Activated T-helper 1 cell treated with anti-CD3 and anti-CD28 coated beads, Interleukin-12 subunit alpha, Interleukin-12 subunit beta, Interleukin-2, Interleukin-4 antibody, amounts not matched to agents 30 ng/mL and 10 ng/mL and 1 ng/mL, durations not matched to agents 14 hours and 24 hours and 36 hours (primary cell): ENCODE measurements around the gene SMARCC2. TPM values are rescaled to one million over a fixed set of nuclear protein-coding genes. Genes with fewer than 3 reads are reported as not detected.

Experiments used
- DNase-seq: peaks from one replicate; pipeline ENCODE4 v3.0.0; 2021; ENCODE audit warnings: low spot score
- H3K27ac Mint-ChIP-seq: one replicate; pipeline ENCODE4 v1.8.0; 2021; ENCODE audit warnings: mild to moderate bottlenecking, mixed read lengths
- H3K27me3 Mint-ChIP-seq: one replicate; pipeline ENCODE4 v1.8.0; 2022; ENCODE audit warnings: mild to moderate bottlenecking, moderate library complexity, mixed read lengths; ENCODE audit not compliant: insufficient read depth
- H3K36me3 Mint-ChIP-seq: one replicate; pipeline ENCODE4 v1.8.0; 2021; ENCODE audit warnings: low read depth, mixed read lengths
- H3K4me1 Mint-ChIP-seq: one replicate; pipeline ENCODE4 v1.8.0; 2021; ENCODE audit warnings: low read depth, mixed read lengths
- H3K4me3 Mint-ChIP-seq: one replicate; pipeline ENCODE4 v1.8.0; 2021; ENCODE audit warnings: mild to moderate bottlenecking, moderate library complexity, mixed read lengths
- H3K9me3 Mint-ChIP-seq: one replicate; pipeline ENCODE4 v1.8.0; 2021; ENCODE audit warnings: mixed read lengths
- intact Hi-C: fragments of 100-400 bp; cut with micrococcal nuclease; formaldehyde crosslinking; loops from one replicate; pipeline ENCODE4 v1.15.1; 2024
- total RNA-seq: library from RNA; stranded (reverse); gene quantifications from 2 replicates; pipeline ENCODE4 v1.2.3, GENCODE V29; 2022

Gene SMARCC2
- total RNA-seq, 1 donor from 2014 or later: 132 TPM

- Mint-ChIP-seq H3K27ac (peak overlapping the region; percentile 97), H3K9me3 (no peaks in the 10 kb centered on the region), H3K4me1 (peaks cover 51% of the 10 kb centered on the region), H3K27me3 (no peaks in the 10 kb centered on the region), H3K36me3 (peaks cover 16% of the 10 kb centered on the region), H3K4me3 (peak overlapping the region; percentile 99)
- intact Hi-C loops: loop anchor here (1.0 to 5.0 kb wide), 10 partner anchors 44 to 484 kb away; partner anchors contain the start of genes COQ10A, DGKA, MYL6B and ORMDL2
- DNase-seq: no peak
Measured at GRCh38 chr12:56222531-56222895, 33.2 kb upstream of the SMARCC2 start.

GRCh38 chr12:56221757-56222530 is 32.7 kb upstream of the SMARCC2 start, which contains the start of gene RNF41:
RNF41 (minus strand) TSS chr12:56221922; CDS start chr12:56214047, 7,875 bp downstream.
- H3K4me3 Mint-ChIP-seq: peak within 1 kb of the TSS; percentile 99
- intact Hi-C loops: loop anchor here (1.0 to 5.0 kb wide), 15 partner anchors 45 to 483 kb away; partner anchors contain the start of genes COQ10A, CS, DGKA and IL23A
- no peaks in the 10 kb centered on the region for H3K27me3 Mint-ChIP-seq
- H3K4me1 Mint-ChIP-seq: peaks cover 51% of the 10 kb centered on the region
- peaks cover 12% of the 10 kb centered on the region for H3K36me3 Mint-ChIP-seq
- H3K9me3 Mint-ChIP-seq: no peaks in the 10 kb centered on the region
- peak within 1 kb of the TSS; percentile 97 for H3K27ac Mint-ChIP-seq
- DNase-seq: peak; percentile 91

DNA sequence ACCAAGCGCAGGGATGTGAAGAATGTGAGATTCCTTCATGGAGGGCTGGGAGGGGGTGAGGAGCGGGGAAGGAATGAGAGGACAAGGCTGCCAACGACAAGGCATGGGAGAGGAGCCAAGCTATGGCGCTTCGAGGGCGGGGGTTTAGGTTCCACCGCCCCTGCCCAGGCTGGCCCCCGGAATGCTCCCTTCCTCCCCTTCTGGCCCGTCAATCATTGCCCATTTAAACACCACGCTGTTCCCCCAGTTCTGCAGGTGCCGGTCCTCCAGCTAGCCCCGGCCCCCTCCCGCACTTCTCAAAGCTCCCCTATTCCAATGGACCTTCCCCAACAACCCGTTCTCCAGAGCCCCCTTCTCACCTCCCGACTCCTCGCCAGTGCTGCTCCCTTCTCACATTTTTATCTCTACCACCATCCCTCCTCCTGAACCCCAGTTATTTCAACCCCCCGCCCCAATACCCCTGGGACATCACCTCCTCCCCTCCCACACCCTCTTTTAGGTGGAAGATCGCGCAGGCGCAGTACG is 32.0 kb upstream of the SMARCC2 start:
- DNase-seq: no peak
- Mint-ChIP-seq H3K9me3 (no peaks in the 10 kb centered on the region), H3K36me3 (peaks cover 15% of the 10 kb centered on the region), H3K27ac (peak overlapping the region; percentile 97), H3K4me3 (peak overlapping the region; percentile 99), H3K4me1 (peaks cover 56% of the 10 kb centered on the region), H3K27me3 (no peaks in the 10 kb centered on the region)
- intact Hi-C loops: loop anchor here (1.0 to 5.0 kb wide), 9 partner anchors 79 to 463 kb away; partner anchors contain the start of genes CS, DGKA, IL23A and ORMDL2

GRCh38 chr12:56220611-56221231 is 31.4 kb upstream of the SMARCC2 start:
- DNase-seq: no peak
- Mint-ChIP-seq H3K27ac (peak overlapping the region; percentile 97), H3K4me1 (peaks cover 51% of the 10 kb centered on the region), H3K27me3 (no peaks in the 10 kb centered on the region), H3K36me3 (peaks cover 12% of the 10 kb centered on the region), H3K9me3 (no peaks in the 10 kb centered on the region), H3K4me3 (peak overlapping the region; percentile 99)
- intact Hi-C loops: loop anchor here (1.0 to 5.0 kb wide), 9 partner anchors 80 to 464 kb away; partner anchors contain the start of genes CS, DGKA, IL23A and ORMDL2

- peak overlapping the region; percentile 54 for H3K4me3 Mint-ChIP-seq
- peaks cover 47% of the 10 kb centered on the region for H3K4me1 Mint-ChIP-seq
- no peak for DNase-seq
Measured at GRCh38 chr12:56219840-56220239, 30.6 kb upstream of the SMARCC2 start.

GRCh38 chr12:56216461-56216860 is 27.2 kb upstream of the SMARCC2 start:
- intact Hi-C loops: no loop called here
- no peak overlapping the region for H3K4me3 Mint-ChIP-seq
- DNase-seq: no peak
- H3K27me3 Mint-ChIP-seq: no peaks in the 10 kb centered on the region
- peak overlapping the region; percentile 22 for H3K27ac Mint-ChIP-seq
- H3K9me3 Mint-ChIP-seq: no peaks in the 10 kb centered on the region
- H3K4me1 Mint-ChIP-seq: peaks cover 24% of the 10 kb centered on the region
- H3K36me3 Mint-ChIP-seq: peaks cover 22% of the 10 kb centered on the region

More at GRCh38 chr12:56219840-56220239, 30.6 kb upstream of the SMARCC2 start:
- Mint-ChIP-seq H3K27ac (no peak overlapping the region), H3K27me3 (no peaks in the 10 kb centered on the region), H3K9me3 (no peaks in the 10 kb centered on the region), H3K36me3 (peaks cover 11% of the 10 kb centered on the region)
- intact Hi-C loops: loop anchor here (5.0 kb wide), 4 partner anchors 178 to 403 kb away; partner anchors contain the start of genes DGKA, ORMDL2, RAB5B and RPS26

DNA sequence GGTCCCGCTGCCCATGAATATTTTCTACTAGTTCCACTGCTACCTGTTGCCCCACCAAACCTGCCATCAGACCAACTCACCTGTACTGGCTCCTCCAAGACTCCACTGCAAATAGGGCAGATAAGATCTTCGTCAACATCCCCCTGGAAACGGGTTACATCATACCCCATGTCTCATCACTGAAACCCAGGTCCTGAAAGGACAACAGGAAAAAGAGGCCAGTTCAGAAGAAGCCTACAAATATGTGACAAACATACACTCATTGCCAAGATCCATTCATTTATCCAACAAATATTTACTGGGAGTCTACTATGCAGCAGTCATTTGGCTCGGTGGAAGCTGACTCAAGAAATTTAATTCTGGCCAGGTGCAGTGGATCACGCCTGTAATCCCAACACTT is 24.6 kb upstream of the SMARCC2 start:
- H3K27ac Mint-ChIP-seq: no peak overlapping the region
- intact Hi-C loops: no loop called here
- DNase-seq: no peak
- peaks cover 12% of the 10 kb centered on the region for H3K4me1 Mint-ChIP-seq
- no peak overlapping the region for H3K4me3 Mint-ChIP-seq
- H3K27me3 Mint-ChIP-seq: no peaks in the 10 kb centered on the region
- H3K36me3 Mint-ChIP-seq: peaks cover 34% of the 10 kb centered on the region
- no peaks in the 10 kb centered on the region for H3K9me3 Mint-ChIP-seq

GRCh38 chr12:56212361-56212760 is 23.1 kb upstream of the SMARCC2 start:
- Mint-ChIP-seq H3K9me3 (no peaks in the 10 kb centered on the region), H3K27ac (no peak overlapping the region), H3K4me3 (no peak overlapping the region), H3K36me3 (peaks cover 39% of the 10 kb centered on the region), H3K27me3 (no peaks in the 10 kb centered on the region), H3K4me1 (peaks cover 12% of the 10 kb centered on the region)
- DNase-seq: no peak
- intact Hi-C loops: no loop called here

DNA sequence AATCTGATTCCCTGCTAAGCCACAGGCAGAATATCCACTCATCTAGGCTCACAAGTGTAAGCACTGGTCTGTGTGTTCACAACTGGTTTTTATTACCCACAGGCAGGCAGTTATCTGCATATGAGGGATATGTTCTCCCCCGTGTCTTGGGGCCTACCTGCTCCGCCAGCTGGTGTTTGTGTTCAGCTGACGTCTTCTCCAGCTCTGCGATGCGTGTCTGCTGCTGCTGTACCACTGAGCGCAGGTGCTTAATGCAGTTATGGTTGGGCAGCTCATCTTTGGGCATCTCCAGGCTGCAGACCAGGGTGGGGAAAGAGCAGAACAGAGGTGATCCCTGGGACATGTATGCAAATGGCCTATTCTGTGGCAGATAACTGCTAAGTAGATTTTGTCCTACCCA is 18.7 kb upstream of the SMARCC2 start:
- H3K27ac Mint-ChIP-seq: no peak overlapping the region
- H3K9me3 Mint-ChIP-seq: no peaks in the 10 kb centered on the region

GRCh38 chr12:56206452-56207166 is 17.3 kb upstream of the SMARCC2 start:
- intact Hi-C loops: loop anchor here (1.0 to 5.0 kb wide), 2 partner anchors 18 to 51 kb away; partner anchors contain the start of genes ANKRD52 and NABP2
- Mint-ChIP-seq H3K9me3 (no peaks in the 10 kb centered on the region), H3K4me1 (no peaks in the 10 kb centered on the region), H3K4me3 (no peak overlapping the region), H3K27me3 (no peaks in the 10 kb centered on the region), H3K36me3 (peaks cover 30% of the 10 kb centered on the region), H3K27ac (no peak overlapping the region)
- DNase-seq: no peak

More for the DNA sequence above, 18.7 kb upstream of the SMARCC2 start:
- DNase-seq: no peak
- intact Hi-C loops: loop anchor here (5.0 kb wide), 1 partner anchor 49 kb away; the partner anchor contains the start of gene ANKRD52
- Mint-ChIP-seq H3K4me3 (no peak overlapping the region), H3K36me3 (peaks cover 34% of the 10 kb centered on the region), H3K4me1 (no peaks in the 10 kb centered on the region), H3K27me3 (no peaks in the 10 kb centered on the region)

DNA sequence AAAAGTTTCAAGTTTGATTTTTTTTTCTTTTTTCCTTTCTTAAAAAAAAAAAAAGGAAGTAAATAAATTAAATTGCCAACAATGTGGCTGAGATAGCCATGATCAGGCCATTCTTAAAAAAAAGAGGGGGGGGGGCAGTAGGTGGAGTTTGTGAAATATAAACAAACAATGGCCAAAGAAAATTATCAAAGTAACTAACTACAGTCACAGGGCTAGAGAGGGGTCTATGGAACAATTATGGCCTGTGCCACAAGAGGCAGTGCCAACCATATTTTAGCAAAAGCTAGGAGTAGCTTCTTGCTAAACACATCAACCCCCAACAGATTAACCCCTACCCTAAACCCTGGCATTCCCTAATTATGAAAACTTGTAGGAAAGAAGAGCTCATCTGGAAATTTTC is 16.2 kb upstream of the SMARCC2 start:
- H3K9me3 Mint-ChIP-seq: no peaks in the 10 kb centered on the region
- DNase-seq: no peak
- H3K36me3 Mint-ChIP-seq: peaks cover 24% of the 10 kb centered on the region
- H3K4me3 Mint-ChIP-seq: no peak overlapping the region
- no peak overlapping the region for H3K27ac Mint-ChIP-seq
- intact Hi-C loops: loop anchor here (5.0 kb wide), 1 partner anchor 52 kb away; the partner anchor contains the start of gene ANKRD52
- H3K4me1 Mint-ChIP-seq: no peaks in the 10 kb centered on the region
- no peaks in the 10 kb centered on the region for H3K27me3 Mint-ChIP-seq

DNA sequence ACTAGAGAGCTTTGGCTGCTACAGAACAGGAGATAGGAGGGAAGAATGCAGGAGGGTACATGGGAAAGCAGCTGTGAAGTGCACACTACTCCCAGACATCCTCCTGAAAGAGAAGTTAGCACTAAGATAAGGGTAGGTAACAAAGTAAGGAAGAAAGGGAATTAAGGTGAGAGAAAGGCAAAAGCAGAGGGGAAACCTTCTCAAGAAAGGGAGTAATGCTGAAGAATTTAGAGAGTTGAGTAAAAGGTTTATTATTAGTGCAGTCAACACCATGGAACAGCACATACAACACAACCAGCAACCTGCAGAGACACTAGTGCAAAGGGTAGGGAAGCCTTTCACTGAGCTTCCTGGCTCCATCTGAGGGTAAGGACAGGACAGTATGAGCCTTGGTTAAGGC is 15.0 kb upstream of the SMARCC2 start:
- Mint-ChIP-seq H3K27ac (no peak overlapping the region), H3K9me3 (no peaks in the 10 kb centered on the region), H3K4me3 (no peak overlapping the region), H3K27me3 (no peaks in the 10 kb centered on the region), H3K4me1 (no peaks in the 10 kb centered on the region), H3K36me3 (peaks cover 16% of the 10 kb centered on the region)
- intact Hi-C loops: no loop called here
- no peak for DNase-seq
